ENCODE measurements around the gene TANC2.
"Not testable (repeated sequence)": the region's sequence is repeated elsewhere in the genome, so short reads cannot be mapped to it uniquely, and the experiment has no call there.

Gene TANC2

GRCh38 chr17:62964506-62964905, 1.5 kb upstream of the TANC2 start:
- no peak for DNase-seq (ENCODE audit: low spot score)

GRCh38 chr17:62965174-62965685, 805 bp upstream of the TANC2 start:
- DNase-seq (ENCODE audit: low spot score), result no peak

- DNase-seq (ENCODE audit: low spot score), result no peak
Observed at GRCh38 chr17:62966426-62967204, 580 bp downstream of the TANC2 start.

GRCh38 chr17:62967205-62967529, 1.1 kb downstream of the TANC2 start:
- no peak for DNase-seq (ENCODE audit: low spot score)

- peak; percentile 84 for DNase-seq (ENCODE audit: low spot score)
Observed at GRCh38 chr17:62968445-62968923, 2.4 kb downstream of the TANC2 start.

GRCh38 chr17:62970610-62971009, 4.6 kb downstream of the TANC2 start:
- no peak for DNase-seq (ENCODE audit: low spot score)

- DNase-seq (ENCODE audit: low spot score), result no peak
Observed at GRCh38 chr17:62971853-62972252, 5.8 kb downstream of the TANC2 start.

GRCh38 chr17:62974788-62975187, 8.8 kb downstream of the TANC2 start:
- DNase-seq (ENCODE audit: low spot score), result no peak

GRCh38 chr17:62975206-62975605, 9.2 kb downstream of the TANC2 start:
- no peak for DNase-seq (ENCODE audit: low spot score)

GRCh38 chr17:62976643-62977231, 10.7 kb downstream of the TANC2 start:
- DNase-seq (ENCODE audit: low spot score), result not testable (repeated sequence)

GRCh38 chr17:62980842-62981241, 14.8 kb downstream of the TANC2 start:
- no peak for DNase-seq (ENCODE audit: low spot score)

- DNase-seq (ENCODE audit: low spot score), result no peak
Observed at GRCh38 chr17:62981933-62982332, 15.9 kb downstream of the TANC2 start.

- no peak for DNase-seq (ENCODE audit: low spot score)
Observed at GRCh38 chr17:62984801-62985200, 18.8 kb downstream of the TANC2 start.

- DNase-seq (ENCODE audit: low spot score), result no peak
Observed at GRCh38 chr17:62986549-62986948, 20.5 kb downstream of the TANC2 start.

- DNase-seq (ENCODE audit: low spot score), result no peak
Observed at GRCh38 chr17:62987136-62987535, 21.1 kb downstream of the TANC2 start.

GRCh38 chr17:62989501-62989900, 23.5 kb downstream of the TANC2 start:
- DNase-seq (ENCODE audit: low spot score), result no peak

- no peak for DNase-seq (ENCODE audit: low spot score)
Observed at GRCh38 chr17:62994931-62995330, 28.9 kb downstream of the TANC2 start.

- peak; percentile 69 for DNase-seq (ENCODE audit: low spot score)
Observed at GRCh38 chr17:62995377-62995885, 29.4 kb downstream of the TANC2 start.

- no peak for DNase-seq (ENCODE audit: low spot score)
Observed at GRCh38 chr17:62996221-62996620, 30.2 kb downstream of the TANC2 start.

- DNase-seq (ENCODE audit: low spot score), result no peak
Observed at GRCh38 chr17:62998166-62998565, 32.1 kb downstream of the TANC2 start.

- DNase-seq (ENCODE audit: low spot score), result no peak
Observed at GRCh38 chr17:62998665-62999393, 32.8 kb downstream of the TANC2 start.

- no peak for DNase-seq (ENCODE audit: low spot score)
Observed at GRCh38 chr17:62999736-63000135, 33.7 kb downstream of the TANC2 start.
